KMS-11 (cell line): ENCODE results near the gene PDE6H.

ENCODE experiments used
- H2AFZ ChIP-seq: fragments of 200-600 bp; sonication (generic); 2 replicates; pipeline ENCODE4 v1.6.1; 2016; ENCODE audit warnings: antibody characterized with exemption, mixed run types, low read depth
- H3K27ac ChIP-seq: fragments of 200-600 bp; sonication (generic); 2 replicates; pipeline ENCODE4 v1.6.1; 2016; ENCODE audit warnings: mild to moderate bottlenecking, mixed run types
- H3K27me3 ChIP-seq: fragments of 200-600 bp; sonication (generic); 2 replicates; pipeline ENCODE4 v1.6.1; 2017; ENCODE audit warnings: mild to moderate bottlenecking, low read depth, mixed run types, moderate library complexity; ENCODE audit not compliant: insufficient read depth
- H3K36me3 ChIP-seq: fragments of 200-600 bp; sonication (generic); 2 replicates; pipeline ENCODE4 v1.6.1; 2017; ENCODE audit warnings: mild to moderate bottlenecking, mixed run types; ENCODE audit not compliant: insufficient read depth
- H3K4me1 ChIP-seq: fragments of 200-600 bp; sonication (generic); 2 replicates; pipeline ENCODE4 v1.6.1; 2016; ENCODE audit warnings: mild to moderate bottlenecking, low read depth, mixed run types; ENCODE audit not compliant: poor library complexity, severe bottlenecking
- H3K4me2 ChIP-seq: fragments of 200-600 bp; sonication (generic); 2 replicates; pipeline ENCODE4 v1.7.0; 2016; ENCODE audit warnings: mild to moderate bottlenecking, mixed run types
- H3K4me3 ChIP-seq: fragments of 200-600 bp; sonication (generic); IDR thresholded peaks from 2 replicates; pipeline ENCODE4 v1.6.1; 2017; ENCODE audit warnings: low read depth, low read length, mixed read lengths; ENCODE audit not compliant: insufficient read depth
- H3K79me2 ChIP-seq: fragments of 200-600 bp; sonication (generic); 2 replicates; pipeline ENCODE4 v1.6.1; 2016; ENCODE audit warnings: low read depth, mixed run types; ENCODE audit not compliant: insufficient read depth
- H3K9ac ChIP-seq: fragments of 200-600 bp; sonication (generic); 2 replicates; pipeline ENCODE4 v1.6.1; 2016; ENCODE audit warnings: mild to moderate bottlenecking, mixed run types
- H4K20me1 ChIP-seq: fragments of 200-600 bp; sonication (generic); 2 replicates; pipeline ENCODE4 v1.6.1; 2016; ENCODE audit warnings: mild to moderate bottlenecking, mixed run types; ENCODE audit not compliant: insufficient read depth
- TF ChIP-seq, protein P1 (sequence below): fragments of 200-600 bp; sonication (generic); conservative IDR thresholded peaks from 2 replicates; pipeline ENCODE4 v1.6.1; 2017; ENCODE audit warnings: low read depth, mild to moderate bottlenecking, antibody characterized with exemption, low read length, moderate library complexity, mixed read lengths

PDE6H gene

DNA sequence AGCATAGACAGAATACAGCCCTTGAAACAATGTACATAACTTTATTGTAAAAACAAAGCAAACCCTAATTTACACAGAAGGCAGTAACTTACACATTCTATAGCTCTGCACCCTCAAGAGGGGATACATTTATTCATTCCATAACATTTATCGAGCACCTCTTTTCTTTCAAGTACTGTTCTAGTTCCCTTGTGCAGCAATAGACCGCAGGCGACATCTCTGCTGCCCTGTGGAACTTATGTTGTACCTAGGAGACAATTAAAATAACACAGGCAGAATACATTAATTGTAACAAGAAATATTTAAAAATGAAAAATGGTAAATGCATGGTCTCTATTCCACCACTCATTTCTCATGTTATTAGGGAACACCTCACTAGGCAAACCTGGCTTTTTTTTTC, 10.0 kb upstream of the PDE6H start:
- Histone ChIP-seq H2AFZ (no peak overlapping the region), H3K36me3 (no peaks in the 10 kb centered on the region), H3K27ac (no peak overlapping the region), H3K9ac (no peak overlapping the region), H3K27me3 (no peaks in the 10 kb centered on the region), H3K4me3 (no peak overlapping the region), H4K20me1 (no peaks in the 10 kb centered on the region), H3K4me2 (peak overlapping the region; percentile 17; the same call in 1 of the 2 replicates), H3K4me1 (no peaks in the 10 kb centered on the region), H3K79me2 (no peaks in the 10 kb centered on the region)
- TF ChIP-seq, protein P1, sequence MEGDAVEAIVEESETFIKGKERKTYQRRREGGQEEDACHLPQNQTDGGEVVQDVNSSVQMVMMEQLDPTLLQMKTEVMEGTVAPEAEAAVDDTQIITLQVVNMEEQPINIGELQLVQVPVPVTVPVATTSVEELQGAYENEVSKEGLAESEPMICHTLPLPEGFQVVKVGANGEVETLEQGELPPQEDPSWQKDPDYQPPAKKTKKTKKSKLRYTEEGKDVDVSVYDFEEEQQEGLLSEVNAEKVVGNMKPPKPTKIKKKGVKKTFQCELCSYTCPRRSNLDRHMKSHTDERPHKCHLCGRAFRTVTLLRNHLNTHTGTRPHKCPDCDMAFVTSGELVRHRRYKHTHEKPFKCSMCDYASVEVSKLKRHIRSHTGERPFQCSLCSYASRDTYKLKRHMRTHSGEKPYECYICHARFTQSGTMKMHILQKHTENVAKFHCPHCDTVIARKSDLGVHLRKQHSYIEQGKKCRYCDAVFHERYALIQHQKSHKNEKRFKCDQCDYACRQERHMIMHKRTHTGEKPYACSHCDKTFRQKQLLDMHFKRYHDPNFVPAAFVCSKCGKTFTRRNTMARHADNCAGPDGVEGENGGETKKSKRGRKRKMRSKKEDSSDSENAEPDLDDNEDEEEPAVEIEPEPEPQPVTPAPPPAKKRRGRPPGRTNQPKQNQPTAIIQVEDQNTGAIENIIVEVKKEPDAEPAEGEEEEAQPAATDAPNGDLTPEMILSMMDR, result no peak

- H3K4me2 ChIP-seq, result no peak overlapping the region
- H3K79me2 ChIP-seq, result no peaks in the 10 kb centered on the region
- TF ChIP-seq, protein P1, result no peak
- H3K27me3 ChIP-seq, result no peaks in the 10 kb centered on the region
- no peak overlapping the region for H2AFZ ChIP-seq
- H3K27ac ChIP-seq, result no peak overlapping the region
- no peaks in the 10 kb centered on the region for H3K36me3 ChIP-seq
- no peaks in the 10 kb centered on the region for H4K20me1 ChIP-seq
- no peaks in the 10 kb centered on the region for H3K4me1 ChIP-seq
- H3K4me3 ChIP-seq, result no peak overlapping the region
- no peak overlapping the region for H3K9ac ChIP-seq
Observed at GRCh38 chr12:14963520-14963919, 9.3 kb upstream of the PDE6H start.

DNA sequence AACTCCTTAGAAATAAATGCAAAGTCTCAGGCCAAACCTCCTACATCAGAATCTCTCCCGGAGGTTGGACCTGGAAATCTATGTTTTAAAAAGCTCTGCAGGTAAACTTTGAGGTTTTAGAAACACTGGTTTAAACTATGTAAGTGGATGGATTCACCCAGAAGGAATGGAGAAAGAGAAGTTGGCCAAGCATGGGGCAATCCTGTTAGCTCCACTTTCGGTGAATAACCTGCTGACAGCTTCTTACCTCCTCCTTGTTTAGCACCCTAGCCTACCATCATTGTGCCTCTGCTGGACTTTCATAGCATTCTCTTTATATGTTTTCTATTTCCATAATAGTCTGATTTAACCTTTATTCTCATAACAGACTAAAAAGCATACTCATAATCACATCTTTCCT, 8.4 kb upstream of the PDE6H start:
- H3K4me2 ChIP-seq, result no peak overlapping the region
- TF ChIP-seq, protein P1, result no peak
- H3K27ac ChIP-seq, result no peak overlapping the region

GRCh38 chr12:14965221-14965620, 7.6 kb upstream of the PDE6H start:
- Histone ChIP-seq H2AFZ (no peak overlapping the region), H3K4me2 (no peak overlapping the region), H3K4me3 (no peak overlapping the region)

More for the DNA sequence above, 8.4 kb upstream of the PDE6H start:
- no peaks in the 10 kb centered on the region for H3K36me3 ChIP-seq
- H3K4me1 ChIP-seq, result no peaks in the 10 kb centered on the region
- no peaks in the 10 kb centered on the region for H4K20me1 ChIP-seq
- H3K9ac ChIP-seq, result no peak overlapping the region
- no peaks in the 10 kb centered on the region for H3K27me3 ChIP-seq
- H3K79me2 ChIP-seq, result no peaks in the 10 kb centered on the region
- no peak overlapping the region for H2AFZ ChIP-seq
- no peak overlapping the region for H3K4me3 ChIP-seq

More at GRCh38 chr12:14965221-14965620, 7.6 kb upstream of the PDE6H start:
- no peaks in the 10 kb centered on the region for H3K27me3 ChIP-seq
- no peaks in the 10 kb centered on the region for H3K36me3 ChIP-seq
- H3K79me2 ChIP-seq, result no peaks in the 10 kb centered on the region
- no peaks in the 10 kb centered on the region for H3K4me1 ChIP-seq
- H4K20me1 ChIP-seq, result no peaks in the 10 kb centered on the region
- H3K27ac ChIP-seq, result no peak overlapping the region
- H3K9ac ChIP-seq, result no peak overlapping the region
- TF ChIP-seq, protein P1, result no peak
